ENCODE results near the gene ARRB1.
A peak's percentile ranks its signal among the peaks of the same experiment; 100 is the strongest.
"Not testable (repeated sequence)": the region's sequence is repeated elsewhere in the genome, so short reads cannot be mapped to it uniquely, and the experiment has no call there.

ARRB1 gene

GRCh38 chr11:75342231-75342918, 9.1 kb downstream of the ARRB1 start:
- DNase-seq, result no peak

GRCh38 chr11:75341612-75342011, 9.8 kb downstream of the ARRB1 start:
- no peak for DNase-seq

- DNase-seq, result no peak
Measured at GRCh38 chr11:75339685-75340409, 11.6 kb downstream of the ARRB1 start.

GRCh38 chr11:75338516-75339208, 12.8 kb downstream of the ARRB1 start:
- no peak for DNase-seq

- no peak for DNase-seq
Measured at GRCh38 chr11:75337195-75337654, 14.2 kb downstream of the ARRB1 start.

- DNase-seq, result no peak
Measured at GRCh38 chr11:75334976-75335375, 16.5 kb downstream of the ARRB1 start.

- DNase-seq, result no peak
Measured at GRCh38 chr11:75334402-75334891, 17.0 kb downstream of the ARRB1 start.

- no peak for DNase-seq
Measured at GRCh38 chr11:75333807-75334140, 17.7 kb downstream of the ARRB1 start.

GRCh38 chr11:75333022-75333806, 18.2 kb downstream of the ARRB1 start:
- DNase-seq, result no peak

- not testable (repeated sequence) for DNase-seq
Measured at GRCh38 chr11:75331761-75332160, 19.7 kb downstream of the ARRB1 start.

GRCh38 chr11:75331304-75331703, 20.2 kb downstream of the ARRB1 start:
- not testable (repeated sequence) for DNase-seq

- DNase-seq, result not testable (repeated sequence)
Measured at GRCh38 chr11:75330886-75331285, 20.6 kb downstream of the ARRB1 start.

- no peak for DNase-seq
Measured at GRCh38 chr11:75330291-75330690, 21.2 kb downstream of the ARRB1 start.

GRCh38 chr11:75328426-75329277, 22.8 kb downstream of the ARRB1 start:
- peak; percentile 55 for DNase-seq

GRCh38 chr11:75326439-75326810, 25.0 kb downstream of the ARRB1 start:
- no peak for DNase-seq

GRCh38 chr11:75325713-75326438, 25.6 kb downstream of the ARRB1 start:
- no peak for DNase-seq

GRCh38 chr11:75324740-75325139, 26.7 kb downstream of the ARRB1 start:
- no peak for DNase-seq

GRCh38 chr11:75324189-75324588, 27.3 kb downstream of the ARRB1 start:
- DNase-seq, result no peak

- no peak for DNase-seq
Measured at GRCh38 chr11:75323609-75324008, 27.9 kb downstream of the ARRB1 start.

- no peak for DNase-seq
Measured at GRCh38 chr11:75320643-75321042, 30.8 kb downstream of the ARRB1 start.

GRCh38 chr11:75320046-75320618, 31.3 kb downstream of the ARRB1 start:
- DNase-seq, result no peak
